Endothelial cell of umbilical vein (primary cell): ENCODE results near the gene SRGAP3. TPM values are rescaled to one million over a fixed set of nuclear protein-coding genes. Genes with fewer than 3 reads are reported as not detected.

Source experiments
- BruUV-seq: library from RNA; stranded (reverse); fragments of 400-500 nt; replicated peaks from 2 replicates; lab custom pipeline; 2021; lab: Mats Ljungman, UMichigan
- CTCF ChIA-PET: fragments of 300-600, 350-600 bp; sonication (Branson Sonifier 250); formaldehyde crosslinking; loops from one replicate; lab custom pipeline; 2021; ENCODE audit warnings: antibody characterized with exemption, inconsistent platforms; lab: Charles Lee
- POLR2A ChIA-PET: fragments of 300-600, 350-600 bp; sonication (Branson Sonifier 250); formaldehyde crosslinking; loops from one replicate; lab custom pipeline; 2021; ENCODE audit warnings: antibody characterized with exemption, inconsistent platforms; lab: Charles Lee
- DNase-seq: peaks from one replicate; pipeline ENCODE4 v3.0.0-alpha.2; 2011; ENCODE audit warnings: low read depth, low spot score
- FAIRE-seq: peaks from 2 replicates; lab custom pipeline; 2011; peaks lifted over from hg19 to GRCh38; lab: Jason Lieb, UNC
- H2AFZ ChIP-seq: 2 replicates; pipeline ENCODE4 v1.6.0; 2012; ENCODE audit warnings: low read depth, low read length, control low read depth, inconsistent platforms
- H3K27ac ChIP-seq: 2 replicates; pipeline ENCODE4 v1.5.1; 2011; ENCODE audit warnings: low read depth, mild to moderate bottlenecking, control low read depth, low read length, moderate library complexity; ENCODE audit not compliant: insufficient read depth
- H3K27me3 ChIP-seq, 2 experiments: 2 replicates each; pipeline versions ENCODE4 v1.6.0 to v1.6.1; 2011; ENCODE audit warnings: low read length in 2 of 2, mixed read lengths in 1 of 2; ENCODE audit not compliant: control insufficient read depth in 2 of 2, insufficient read depth in 2 of 2
- H3K36me3 ChIP-seq, 2 experiments: 2 replicates in 1 of 2; 3 replicates in 1 of 2; pipeline ENCODE4 v1.5.1; 2011; ENCODE audit warnings: low read length in 2 of 2, mild to moderate bottlenecking in 1 of 2, moderate library complexity in 1 of 2; ENCODE audit not compliant: control insufficient read depth in 2 of 2, insufficient read depth in 2 of 2; ENCODE audit errors: extremely low read depth in 1 of 2
- H3K4me1 ChIP-seq: 3 replicates; pipeline ENCODE4 v1.5.1; 2011; ENCODE audit warnings: mild to moderate bottlenecking, low read length; ENCODE audit not compliant: control insufficient read depth, insufficient read depth; ENCODE audit errors: extremely low read depth
- H3K4me2 ChIP-seq: 2 replicates; pipeline ENCODE4 v1.6.1; 2011; ENCODE audit warnings: low read length, control low read depth, mixed read lengths; ENCODE audit not compliant: insufficient read depth
- H3K4me3 ChIP-seq, 3 experiments: fragments of 200-600 bp in 1 of 3; sonication (generic), shearing (Covaris generic) in 1 of 3; replicated peaks in 1 of 3; 2 replicates each; pipeline ENCODE4 v1.5.1; 2011 to 2016; ENCODE audit warnings: control low read depth in 3 of 3, low read length in 3 of 3, mild to moderate bottlenecking in 2 of 3, inconsistent platforms in 1 of 3, low read depth in 1 of 3, moderate library complexity in 1 of 3; ENCODE audit not compliant: insufficient read depth in 1 of 3
- H3K79me2 ChIP-seq: 2 replicates; pipeline ENCODE4 v1.6.0; 2012; ENCODE audit warnings: low read length, inconsistent platforms; ENCODE audit not compliant: control insufficient read depth, insufficient read depth
- H3K9ac ChIP-seq: replicated peaks from 2 replicates; pipeline ENCODE3; 2011; ENCODE audit warnings: low read length, control low read depth; ENCODE audit not compliant: insufficient read depth; ENCODE audit errors: extremely low read depth
- H3K9me1 ChIP-seq: replicated peaks from 3 replicates; pipeline ENCODE4 v1.6.0; 2011; ENCODE audit warnings: mild to moderate bottlenecking, low read length; ENCODE audit not compliant: control insufficient read depth, insufficient read depth; ENCODE audit errors: extremely low read depth
- H3K9me3 ChIP-seq: replicated peaks from 2 replicates; pipeline ENCODE4 v1.5.1; 2012; ENCODE audit warnings: low read length, inconsistent platforms; ENCODE audit not compliant: control insufficient read depth, insufficient read depth
- H4K20me1 ChIP-seq: replicated peaks from 2 replicates; pipeline ENCODE3; 2011; ENCODE audit warnings: mild to moderate bottlenecking, low read length; ENCODE audit not compliant: control insufficient read depth, insufficient read depth; ENCODE audit errors: extremely low read depth
- EZH2 ChIP-seq: IDR thresholded peaks from 2 replicates; pipeline ENCODE4 v1.6.1; 2012; ENCODE audit warnings: borderline replicate concordance, low read depth, mild to moderate bottlenecking, moderate library complexity, low read length, inconsistent platforms; ENCODE audit not compliant: severe bottlenecking
- FOS ChIP-seq: IDR thresholded peaks from 2 replicates; pipeline ENCODE4 v1.6.1; 2011; ENCODE audit warnings: mild to moderate bottlenecking, low read length, moderate library complexity, borderline replicate concordance; ENCODE audit not compliant: insufficient read depth
- GATA2 ChIP-seq: IDR thresholded peaks from 2 replicates; pipeline ENCODE4 v1.7.0; 2011; ENCODE audit warnings: low read depth, mild to moderate bottlenecking, moderate library complexity, mixed read lengths, low read length; ENCODE audit not compliant: insufficient read length, insufficient read depth
- JUN ChIP-seq: IDR thresholded peaks from 2 replicates; pipeline ENCODE4 v1.6.1; 2011; ENCODE audit warnings: borderline replicate concordance, low read depth; ENCODE audit not compliant: insufficient read length, insufficient read depth
- MYC ChIP-seq: IDR thresholded peaks from one replicate; pipeline ENCODE4 v1.6.1; 2011; ENCODE audit warnings: mild to moderate bottlenecking, low read depth, low read length
- POLR2A ChIP-seq: IDR thresholded peaks from 2 replicates; pipeline ENCODE4 v1.6.1; 2012; ENCODE audit warnings: low read depth, mild to moderate bottlenecking, control low read depth, low read length
- POLR2AphosphoS5 ChIP-seq: IDR thresholded peaks from 2 replicates; pipeline ENCODE4 v1.6.1; 2012; ENCODE audit warnings: low read depth, mild to moderate bottlenecking, control low read depth, low read length, moderate library complexity; ENCODE audit not compliant: insufficient read depth
- dilution Hi-C: fragments of 300-500 bp; cut with MboI; formaldehyde crosslinking; loops from one replicate; pipeline ENCODE4 v1.15.0; 2019; ENCODE audit warnings: low sequenced_read_pairs; ENCODE audit not compliant: extremely low pct_ligation_motif_present
- intact Hi-C: fragments of 100-400 bp; cut with micrococcal nuclease; formaldehyde crosslinking; loops from one replicate; pipeline ENCODE4 v1.10.0; 2022
- polyA plus RNA-seq, 4 experiments: library from polyadenylated mRNA; depleted of rRNA in 3 of 4; stranded (reverse) in 3 of 4; unstranded in 1 of 4; fragments of >200 nt; gene quantifications; 2 replicates each; pipeline versions ENCODE4 v1.2.1 to v1.2.3, GENCODE V29; 2011 to 2012; ENCODE audit warnings: missing spikeins in 1 of 4
- total RNA-seq: library from RNA; stranded (reverse); gene quantifications from 2 replicates; pipeline ENCODE4 v1.2.3, GENCODE V29; 2021
- TF ChIP-seq, protein P1 (sequence below), 2 donors: IDR thresholded peaks; 1 replicate in 1 of 2; 2 replicates in 1 of 2; pipeline ENCODE4 v1.5.1; 2011; ENCODE audit warnings: low read length in 2 of 2, mild to moderate bottlenecking in 2 of 2, moderate library complexity in 2 of 2, control low read depth in 1 of 2, inconsistent platforms in 1 of 2, low read depth in 1 of 2; ENCODE audit not compliant: insufficient read depth in 1 of 2; ENCODE audit errors: extremely low read depth in 1 of 2
- TF ChIP-seq, protein P2 (sequence below): IDR thresholded peaks from 2 replicates; pipeline ENCODE4 v1.6.1; 2011; ENCODE audit not compliant: insufficient read depth, insufficient read length

SRGAP3 gene
- total and polyA plus RNA-seq, 2 donors (not counting 3 experiments of a cell fraction or from before 2014, with no cell fraction given), result 0.06 TPM; not detected in 1

DNA sequence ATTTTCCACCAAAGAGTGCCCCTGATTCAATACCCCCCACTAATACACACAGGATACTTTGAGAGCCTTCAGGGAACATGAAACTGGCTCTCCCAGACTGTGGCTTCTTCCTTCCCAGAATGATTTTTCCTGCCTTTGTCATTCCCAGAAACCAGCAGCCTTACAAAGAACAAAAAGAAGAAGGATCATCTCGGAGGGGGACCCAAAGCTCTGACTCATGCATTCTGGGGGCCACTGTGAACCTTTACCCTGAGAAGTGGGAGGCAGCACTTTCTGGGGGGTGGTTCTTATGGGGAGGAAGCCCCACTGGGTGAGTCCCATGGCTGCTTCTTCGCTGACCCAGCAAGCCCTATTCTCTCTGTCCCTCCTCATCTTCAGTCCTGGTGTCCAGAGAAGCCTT lies 241.5 kb downstream of the SRGAP3 start:
- H3K27me3 ChIP-seq, result no peaks in the 10 kb centered on the region
- intact Hi-C loops, result no loop called here
- no peak overlapping the region for H3K27ac ChIP-seq
- H4K20me1 ChIP-seq, result no peaks in the 10 kb centered on the region
- no peak for DNase-seq
- H2AFZ ChIP-seq, result no peak overlapping the region
- TF ChIP-seq FOS (no peak), POLR2A (no peak), GATA2 (no peak), JUN (no peak), POLR2AphosphoS5 (no peak), MYC (no peak), EZH2 (no peak)
- TF ChIP-seq, protein P1, sequence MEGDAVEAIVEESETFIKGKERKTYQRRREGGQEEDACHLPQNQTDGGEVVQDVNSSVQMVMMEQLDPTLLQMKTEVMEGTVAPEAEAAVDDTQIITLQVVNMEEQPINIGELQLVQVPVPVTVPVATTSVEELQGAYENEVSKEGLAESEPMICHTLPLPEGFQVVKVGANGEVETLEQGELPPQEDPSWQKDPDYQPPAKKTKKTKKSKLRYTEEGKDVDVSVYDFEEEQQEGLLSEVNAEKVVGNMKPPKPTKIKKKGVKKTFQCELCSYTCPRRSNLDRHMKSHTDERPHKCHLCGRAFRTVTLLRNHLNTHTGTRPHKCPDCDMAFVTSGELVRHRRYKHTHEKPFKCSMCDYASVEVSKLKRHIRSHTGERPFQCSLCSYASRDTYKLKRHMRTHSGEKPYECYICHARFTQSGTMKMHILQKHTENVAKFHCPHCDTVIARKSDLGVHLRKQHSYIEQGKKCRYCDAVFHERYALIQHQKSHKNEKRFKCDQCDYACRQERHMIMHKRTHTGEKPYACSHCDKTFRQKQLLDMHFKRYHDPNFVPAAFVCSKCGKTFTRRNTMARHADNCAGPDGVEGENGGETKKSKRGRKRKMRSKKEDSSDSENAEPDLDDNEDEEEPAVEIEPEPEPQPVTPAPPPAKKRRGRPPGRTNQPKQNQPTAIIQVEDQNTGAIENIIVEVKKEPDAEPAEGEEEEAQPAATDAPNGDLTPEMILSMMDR (IDR thresholded peaks at IDR 0.05; ENCODE audit: extremely low read depth in 1 of 2, insufficient read depth in 1 of 2, low read depth in 1 of 2, low read length in 2 of 2), result no peak
- TF ChIP-seq, protein P2, sequence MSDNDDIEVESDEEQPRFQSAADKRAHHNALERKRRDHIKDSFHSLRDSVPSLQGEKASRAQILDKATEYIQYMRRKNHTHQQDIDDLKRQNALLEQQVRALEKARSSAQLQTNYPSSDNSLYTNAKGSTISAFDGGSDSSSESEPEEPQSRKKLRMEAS, result no peak
- no peaks in the 10 kb centered on the region for H3K36me3 ChIP-seq
- no peak overlapping the region for H3K4me3 ChIP-seq
- ChIA-PET POLR2A (no interaction called here), CTCF (no interaction called here)
- dilution Hi-C loops, result no loop called here
- BruUV-seq, result no TSS peak
- H3K4me1 ChIP-seq, result no peaks in the 10 kb centered on the region
- H3K4me2 ChIP-seq, result no peak overlapping the region
- H3K79me2 ChIP-seq, result no peaks in the 10 kb centered on the region
- FAIRE-seq, result no peak
- H3K9me1 ChIP-seq, result no peaks in the 10 kb centered on the region
- no peak overlapping the region for H3K9ac ChIP-seq
- H3K9me3 ChIP-seq, result no peaks in the 10 kb centered on the region
